HG02981 (cell line): ENCODE results near the gene TACC2.

Source experiments
- ATAC-seq: cut with Tn5 transposase; IDR thresholded peaks from one replicate; pipeline ENCODE4 v1.9.1; 2021; ENCODE audit warnings: mild to moderate bottlenecking, moderate library complexity; ENCODE audit not compliant: unreplicated experiment

TACC2 gene

GRCh38 chr10:122164815-122165483 lies 176.0 kb downstream of the TACC2 start:
- ATAC-seq = no peak

DNA sequence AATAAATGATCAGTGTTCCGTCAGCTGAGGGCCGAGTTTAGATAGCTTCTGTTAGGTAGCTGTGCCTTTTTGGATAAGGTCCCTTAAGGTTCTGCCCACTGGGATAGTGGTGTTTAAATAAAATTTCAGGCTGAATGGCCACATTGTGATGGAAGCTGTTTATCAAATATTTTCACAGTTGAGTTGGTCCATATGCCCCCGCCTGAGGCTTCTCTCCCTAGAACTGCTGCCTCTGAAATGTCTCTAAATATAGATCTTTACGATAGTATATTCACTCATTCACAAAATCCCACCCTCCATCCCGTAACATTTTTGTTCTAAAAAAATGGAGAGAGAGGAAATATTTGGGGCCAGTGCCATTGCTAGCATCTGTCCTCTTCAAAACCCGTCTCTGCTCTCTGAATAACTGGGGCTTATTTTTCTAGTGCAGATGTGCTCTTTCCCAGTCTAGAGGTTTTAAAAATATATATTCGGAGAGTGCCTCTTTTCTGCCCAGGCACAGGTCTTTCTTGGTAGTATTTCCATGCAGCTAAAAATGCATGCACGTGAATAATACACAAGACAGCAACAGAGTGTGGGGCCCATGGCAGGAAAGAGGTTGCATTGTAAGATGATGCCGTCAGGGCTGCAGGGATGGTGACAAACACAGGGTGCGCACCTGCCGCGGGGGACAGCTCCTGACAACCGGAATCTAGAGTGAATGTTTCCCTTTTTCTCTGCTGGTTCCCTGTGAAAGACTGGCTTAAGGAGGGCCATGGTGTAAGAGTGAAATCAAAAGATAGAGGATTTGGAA lies 176.7 kb downstream of the TACC2 start:
- no peak for ATAC-seq

DNA sequence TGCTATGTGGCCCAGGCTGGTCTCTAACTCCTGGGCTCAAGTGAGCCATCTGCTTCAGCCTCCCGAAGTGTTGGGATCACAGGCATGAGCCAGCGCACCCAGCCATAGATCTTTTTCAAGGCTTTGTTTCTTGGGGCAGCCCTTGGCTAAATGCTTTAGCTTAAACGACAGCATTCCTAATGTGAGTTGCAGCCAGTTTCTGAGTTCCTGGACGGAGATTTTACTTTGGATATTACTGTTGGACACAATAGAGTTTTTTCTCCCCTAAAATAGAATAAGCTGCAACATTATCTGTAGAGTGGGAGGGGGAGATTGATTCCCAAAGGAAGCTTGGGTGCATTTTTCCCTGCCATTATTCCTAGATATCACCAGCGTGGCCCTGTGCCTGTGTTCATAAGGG lies 179.1 kb downstream of the TACC2 start:
- no peak for ATAC-seq

DNA sequence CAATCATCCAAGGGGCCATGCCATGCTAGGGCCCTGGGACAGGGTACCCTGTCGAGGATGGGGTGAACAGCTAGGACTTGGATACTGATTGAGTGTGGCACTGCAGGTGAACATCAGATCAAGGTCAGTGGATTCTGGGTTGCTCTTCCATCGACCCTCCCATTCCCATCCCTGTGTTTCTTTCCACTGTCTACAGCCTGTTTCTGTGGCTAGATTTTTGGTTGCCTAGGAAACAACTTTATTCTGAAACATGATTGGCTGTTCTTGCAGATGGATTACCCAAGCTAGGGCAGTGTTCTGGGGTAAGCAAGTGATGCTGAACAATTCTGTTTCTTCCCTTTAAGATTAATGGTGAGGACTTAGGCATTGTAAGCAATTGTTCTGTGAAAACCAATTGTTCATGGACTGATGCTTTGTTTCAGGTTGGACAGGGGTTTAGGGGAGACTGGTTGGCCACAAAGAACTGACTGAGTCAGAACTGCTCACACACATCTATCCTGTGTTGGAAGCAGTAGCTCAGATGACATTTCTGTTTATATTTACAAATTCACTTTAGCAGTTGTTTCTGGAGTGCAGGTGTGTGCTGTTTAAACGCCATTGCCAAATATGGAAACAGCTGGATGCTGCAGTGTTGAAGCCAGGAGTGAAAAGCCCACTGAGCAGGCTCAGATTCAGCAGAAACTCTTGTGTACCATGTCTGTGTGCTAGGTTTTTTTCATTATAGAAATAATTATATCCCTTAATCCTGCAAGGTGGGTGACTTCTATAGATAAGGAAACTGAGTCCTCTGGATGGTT lies 179.8 kb downstream of the TACC2 start:
- ATAC-seq = no peak

DNA sequence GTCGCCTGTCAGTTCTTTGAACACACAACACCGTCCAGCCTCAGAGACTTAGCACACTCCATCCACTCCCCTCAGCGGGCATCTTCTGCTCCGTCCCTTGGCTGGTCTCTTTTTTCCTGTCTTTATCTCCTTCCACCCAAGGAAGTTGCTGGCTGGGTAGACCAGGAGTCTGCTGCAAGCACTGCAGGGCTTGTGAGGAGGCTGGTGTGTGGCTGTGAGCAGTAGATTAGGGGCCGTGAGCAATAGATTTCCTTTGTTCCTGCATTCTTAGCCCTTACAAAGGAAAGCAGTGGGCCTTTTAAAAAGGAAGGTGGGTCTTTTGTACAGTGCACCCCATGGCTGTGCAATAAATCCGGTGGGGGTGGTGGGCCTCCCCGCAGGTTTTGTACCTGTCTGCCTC lies 181.8 kb downstream of the TACC2 start:
- ATAC-seq = no peak

DNA sequence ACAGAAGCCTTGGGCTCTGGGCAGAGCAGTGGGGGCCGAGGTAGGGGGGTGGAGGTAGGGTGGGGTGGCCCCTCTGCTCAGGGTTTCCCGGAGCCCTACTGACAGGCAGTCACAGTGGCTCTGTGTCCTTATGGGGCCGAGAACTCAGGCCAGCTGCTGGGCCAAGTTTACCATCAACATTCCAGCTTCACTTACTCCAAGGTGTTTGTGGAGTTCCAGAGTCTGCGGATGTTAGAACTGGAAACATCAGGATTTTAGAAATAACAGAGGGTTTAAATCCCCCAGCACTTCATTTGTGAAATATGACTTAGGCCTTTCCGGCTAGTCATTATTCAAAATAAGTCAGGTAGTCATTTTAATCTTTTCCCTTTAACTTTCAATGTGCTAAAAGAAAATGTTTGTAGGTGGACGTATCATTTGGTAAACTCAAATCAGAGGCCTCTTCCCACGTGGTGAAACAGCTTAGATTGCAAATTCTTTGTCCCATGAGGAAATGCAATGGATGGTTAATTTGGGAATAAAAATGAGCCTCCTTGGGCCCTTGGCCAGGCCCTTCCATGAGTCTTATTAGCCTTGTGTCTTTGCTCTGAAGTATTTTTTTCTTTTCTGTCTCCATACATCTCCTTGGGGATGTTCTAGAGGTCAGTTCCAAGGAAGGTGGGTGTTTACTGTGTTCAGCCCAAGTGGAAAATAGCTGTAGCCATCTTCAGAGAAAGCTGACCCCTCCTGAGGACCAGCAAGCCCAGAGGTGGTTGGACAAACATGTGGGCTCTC lies 182.5 kb downstream of the TACC2 start:
- ATAC-seq = no peak

DNA sequence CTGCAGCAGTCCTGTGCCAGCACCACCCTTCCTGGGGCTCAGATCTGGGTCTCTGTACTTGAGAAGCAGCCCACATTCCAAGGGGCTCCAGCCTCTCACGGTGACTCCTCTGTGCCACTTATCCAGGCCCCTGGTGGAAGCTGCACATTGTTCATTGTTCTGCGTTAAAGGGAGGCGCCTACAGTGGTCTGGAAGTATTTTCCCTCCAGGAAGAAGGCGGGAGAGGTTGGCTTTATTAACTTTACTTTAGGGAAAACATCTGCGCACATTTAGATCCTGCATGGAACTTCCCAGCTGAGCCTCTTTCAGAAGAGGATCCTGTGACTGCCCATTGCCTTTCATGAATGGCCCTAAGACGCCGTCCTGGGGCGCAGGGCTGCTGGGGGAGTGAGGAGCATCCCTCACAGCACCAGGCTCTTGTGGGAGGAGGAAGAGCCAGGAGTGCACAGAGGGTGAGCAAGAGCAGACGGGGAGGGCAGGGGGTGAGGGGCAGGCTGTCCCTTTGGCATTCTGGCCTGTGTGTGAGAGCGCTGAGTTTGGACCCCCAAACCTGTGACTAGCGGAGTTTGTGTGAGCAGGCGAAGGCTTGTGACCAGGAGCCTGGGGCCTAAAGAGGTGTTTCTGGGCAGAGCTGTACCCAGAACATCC lies 183.5 kb downstream of the TACC2 start:
- ATAC-seq = no peak

DNA sequence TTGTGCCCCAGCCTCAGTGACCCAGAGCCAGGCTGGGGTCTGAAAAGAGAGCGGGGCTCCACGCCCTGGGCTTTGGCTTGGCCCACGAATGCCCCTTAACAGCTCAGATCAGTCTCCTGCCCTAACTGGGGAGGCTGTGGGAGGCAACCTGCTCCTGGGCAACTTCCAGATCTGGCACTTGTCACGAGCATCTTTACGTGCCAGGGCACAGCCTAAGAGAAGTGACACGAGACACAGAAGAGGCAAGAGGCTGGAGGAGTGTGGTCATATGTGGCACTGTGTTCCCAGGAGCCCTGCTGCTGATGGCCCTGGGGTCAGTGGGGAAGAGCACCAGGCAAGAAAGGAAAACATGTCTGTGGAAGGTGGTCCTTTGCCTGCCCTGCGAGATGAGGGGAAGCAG lies 184.4 kb downstream of the TACC2 start:
- no peak for ATAC-seq

GRCh38 chr10:122173766-122174435 lies 184.9 kb downstream of the TACC2 start:
- ATAC-seq = no peak

GRCh38 chr10:122176232-122177213 lies 187.6 kb downstream of the TACC2 start:
- no peak for ATAC-seq

DNA sequence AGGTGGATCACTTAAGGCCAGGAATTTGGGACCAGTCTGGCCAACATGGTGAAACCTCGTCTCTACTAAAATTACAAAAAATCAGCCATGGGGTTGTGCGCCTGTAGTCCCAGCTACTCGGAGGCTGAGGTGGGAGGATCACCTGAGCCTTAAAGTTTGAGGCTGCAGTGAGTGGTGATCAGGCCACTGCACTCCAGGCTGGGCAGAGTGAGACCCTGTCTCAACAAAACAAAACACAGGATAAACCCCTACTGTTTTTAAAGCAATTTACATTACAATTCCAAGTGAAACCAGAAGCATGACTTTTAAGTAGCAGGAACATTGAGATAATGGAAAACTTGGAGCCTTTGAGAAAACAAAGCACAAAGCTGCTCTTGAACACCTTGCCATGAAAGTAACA lies 189.7 kb downstream of the TACC2 start:
- no peak for ATAC-seq

GRCh38 chr10:122181041-122181732 lies 192.2 kb downstream of the TACC2 start:
- ATAC-seq = no peak

GRCh38 chr10:122181876-122182275 lies 192.9 kb downstream of the TACC2 start:
- ATAC-seq = no peak

- no peak for ATAC-seq
Observed at GRCh38 chr10:122182308-122182707, 193.3 kb downstream of the TACC2 start.

- ATAC-seq = no peak
Observed at GRCh38 chr10:122184254-122184653, 195.3 kb downstream of the TACC2 start.

- ATAC-seq = no peak
Observed at GRCh38 chr10:122185643-122186042, 196.7 kb downstream of the TACC2 start.

- no peak for ATAC-seq
Observed at GRCh38 chr10:122186816-122187810, 198.2 kb downstream of the TACC2 start.
